ENCODE data around the gene HOXD9.

The HOXD9 gene

GRCh38 chr2:176122683-176123410 is at the start of gene HOXD9:
Gene HOXD9, plus strand, starts transcription at chr2:176122719. Its CDS starts 50 bp downstream, at chr2:176122769.
- no peak within 1 kb of the TSS for H3K4me3 ChIP-seq (ENCODE audit: low read length)

GRCh38 chr2:176072951-176073904 is 49.3 kb upstream of the HOXD9 start:
- TF ChIP-seq CTCF (IDR thresholded peaks at IDR 0.05; ENCODE audit: low read depth, low read length) (no peak), EZH2phosphoT487 (IDR thresholded peaks at IDR 0.05; ENCODE audit: low read depth) (no peak)
- no peaks in the 10 kb centered on the region for H3K79me2 ChIP-seq (ENCODE audit: low read length)
- H3K27ac ChIP-seq (ENCODE audit: low read length) = no peak overlapping the region
- no peaks in the 10 kb centered on the region for H3K27me3 ChIP-seq (ENCODE audit: low read depth, low read length)
- H3K4me2 ChIP-seq (ENCODE audit: low read length) = no peak overlapping the region
- no peak overlapping the region for H2AFZ ChIP-seq (ENCODE audit: low read depth, low read length)
- H3K9me3 ChIP-seq (ENCODE audit: insufficient read depth, low read length) = no peaks in the 10 kb centered on the region
- no peaks in the 10 kb centered on the region for H3K36me3 ChIP-seq (replicated peaks; ENCODE audit: low read depth, low read length)
- H3K4me1 ChIP-seq (ENCODE audit: low read length) = peaks cover 11% of the 10 kb centered on the region
- H3K4me3 ChIP-seq (ENCODE audit: low read length) = no peak overlapping the region
- H3K9ac ChIP-seq (ENCODE audit: low read length) = no peak overlapping the region
- no peaks in the 10 kb centered on the region for H4K20me1 ChIP-seq (ENCODE audit: insufficient read depth, low read length)

More at GRCh38 chr2:176122683-176123410, at the start of gene HOXD9:
- Histone ChIP-seq H3K4me1 (ENCODE audit: low read length) (no peaks in the 10 kb centered on the region), H3K4me2 (ENCODE audit: low read length) (no peak within 1 kb of the TSS), H2AFZ (ENCODE audit: low read depth, low read length) (no peak within 1 kb of the TSS), H3K36me3 (replicated peaks; ENCODE audit: low read depth, low read length) (no peaks in the 10 kb centered on the region), H4K20me1 (ENCODE audit: insufficient read depth, low read length) (no peaks in the 10 kb centered on the region), H3K9ac (ENCODE audit: low read length) (no peak within 1 kb of the TSS), H3K27me3 (ENCODE audit: low read depth, low read length) (no peaks in the 10 kb centered on the region), H3K79me2 (ENCODE audit: low read length) (no peaks in the 10 kb centered on the region), H3K27ac (ENCODE audit: low read length) (no peak within 1 kb of the TSS), H3K9me3 (ENCODE audit: insufficient read depth, low read length) (no peaks in the 10 kb centered on the region)
- no peak for TF ChIP-seq CTCF (IDR thresholded peaks at IDR 0.05; ENCODE audit: low read depth, low read length)
- no peak for TF ChIP-seq EZH2phosphoT487 (IDR thresholded peaks at IDR 0.05; ENCODE audit: low read depth)

GRCh38 chr2:176074919-176075425 is 47.5 kb upstream of the HOXD9 start:
- Histone ChIP-seq H3K9me3 (ENCODE audit: insufficient read depth, low read length) (no peaks in the 10 kb centered on the region), H3K79me2 (ENCODE audit: low read length) (no peaks in the 10 kb centered on the region), H3K27ac (ENCODE audit: low read length) (no peak overlapping the region), H3K9ac (ENCODE audit: low read length) (peak overlapping the region; percentile 33), H3K36me3 (replicated peaks; ENCODE audit: low read depth, low read length) (no peaks in the 10 kb centered on the region), H3K4me1 (ENCODE audit: low read length) (no peaks in the 10 kb centered on the region), H3K27me3 (ENCODE audit: low read depth, low read length) (no peaks in the 10 kb centered on the region), H2AFZ (ENCODE audit: low read depth, low read length) (peak overlapping the region; percentile 78), H3K4me2 (ENCODE audit: low read length) (peak overlapping the region; percentile 56), H4K20me1 (ENCODE audit: insufficient read depth, low read length) (no peaks in the 10 kb centered on the region), H3K4me3 (ENCODE audit: low read length) (peak overlapping the region; percentile 85)
- TF ChIP-seq EZH2phosphoT487 (IDR thresholded peaks at IDR 0.05; ENCODE audit: low read depth) = no peak
- no peak for TF ChIP-seq CTCF (IDR thresholded peaks at IDR 0.05; ENCODE audit: low read depth, low read length)

GRCh38 chr2:176075481-176075880 is 47.0 kb upstream of the HOXD9 start:
- Histone ChIP-seq H3K4me3 (ENCODE audit: low read length) (peak overlapping the region; percentile 85), H3K27me3 (ENCODE audit: low read depth, low read length) (no peaks in the 10 kb centered on the region), H2AFZ (ENCODE audit: low read depth, low read length) (peak overlapping the region; percentile 78), H3K9ac (ENCODE audit: low read length) (peak overlapping the region; percentile 50), H3K27ac (ENCODE audit: low read length) (no peak overlapping the region), H3K9me3 (ENCODE audit: insufficient read depth, low read length) (no peaks in the 10 kb centered on the region), H3K79me2 (ENCODE audit: low read length) (no peaks in the 10 kb centered on the region), H3K4me2 (ENCODE audit: low read length) (peak overlapping the region; percentile 56), H3K36me3 (replicated peaks; ENCODE audit: low read depth, low read length) (no peaks in the 10 kb centered on the region), H3K4me1 (ENCODE audit: low read length) (no peaks in the 10 kb centered on the region), H4K20me1 (ENCODE audit: insufficient read depth, low read length) (no peaks in the 10 kb centered on the region)
- TF ChIP-seq EZH2phosphoT487 (IDR thresholded peaks at IDR 0.05; ENCODE audit: low read depth) = no peak
